ENCODE results near the gene CD47. TPM values are rescaled to one million over a fixed set of nuclear protein-coding genes. Genes with fewer than 3 reads are reported as not detected.

CD47 gene
- 100 to 1,000 TPM in 1 of 2 donors, 10 to 100 TPM in 1; 83.0 to 158 TPM for total RNA-seq

DNA sequence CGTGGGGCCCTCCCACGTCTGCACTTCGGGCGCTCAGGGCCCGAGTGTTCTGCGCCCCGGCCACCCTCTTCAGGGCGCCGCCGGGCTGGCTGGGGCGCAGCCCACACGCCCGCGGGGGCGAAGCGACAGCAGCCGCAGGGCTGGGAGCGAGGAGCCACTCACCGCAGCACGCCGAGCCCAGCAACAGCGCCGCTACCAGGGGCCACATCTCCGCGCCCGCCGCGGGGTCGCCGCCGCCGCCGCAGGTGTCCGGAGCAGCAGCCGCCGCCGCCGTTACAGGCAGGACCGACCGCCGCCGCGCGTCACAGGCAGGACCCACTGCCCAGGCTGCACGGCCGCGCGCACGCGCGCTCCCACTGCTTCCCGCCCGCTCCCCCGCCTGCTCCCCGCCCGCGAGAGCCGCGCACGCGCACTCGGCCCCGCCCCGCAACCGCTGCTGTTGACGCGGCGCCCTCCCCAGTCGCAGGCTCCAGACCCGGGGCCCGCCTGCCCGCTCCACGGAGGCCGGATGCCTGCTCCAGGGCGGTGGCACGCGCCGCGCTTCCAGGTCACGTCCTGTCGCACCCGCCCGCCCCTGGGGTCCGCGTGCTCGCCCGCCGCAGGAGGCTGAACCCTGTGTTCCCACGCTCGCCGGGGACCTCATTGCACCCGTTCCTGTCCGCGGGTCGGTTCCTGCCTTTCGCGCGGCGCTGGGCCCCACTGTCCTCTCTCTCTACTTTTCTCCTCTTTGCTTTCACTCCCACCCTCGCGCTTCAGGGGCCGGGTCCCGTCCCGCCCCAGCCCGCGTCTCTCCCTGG lies at the start of gene CD47:
CD47 (minus strand) TSS at position 331 of the 797 bp plus-strand sequence; CDS start at position 208, 123 bp downstream.
- H3K27ac Mint-ChIP-seq = peak within 1 kb of the TSS; percentile 95 to 99
- DNase-seq (ENCODE audit: low spot score in 2 of 2) (peak; percentile 94 to 96), ATAC-seq (peak; percentile 71 to 78)
- peaks cover 0 to 9% of the 10 kb centered on the region in 2 donors for H3K9me3 Mint-ChIP-seq
- peaks cover 13% of the 10 kb centered on the region in 2 donors for H3K36me3 Mint-ChIP-seq

DNA sequence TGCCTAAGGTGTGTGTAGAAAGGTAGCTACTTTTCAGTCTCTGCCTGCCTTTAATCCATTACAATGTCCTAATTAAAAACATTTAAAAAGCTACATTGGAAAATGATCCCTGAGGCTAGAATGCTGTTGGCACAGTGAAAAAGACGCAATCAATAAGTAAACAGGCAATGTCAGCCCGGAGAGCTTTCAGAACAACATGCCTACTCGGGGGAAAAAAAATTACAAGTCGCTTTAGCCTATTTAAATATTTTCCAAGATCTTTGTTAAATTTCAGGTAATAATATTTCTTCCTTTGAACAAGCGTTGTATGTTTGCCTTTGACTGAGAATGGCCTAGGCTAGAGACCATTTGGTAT lies 46.6 kb upstream of the CD47 start:
- no peak for ATAC-seq
- H3K27ac Mint-ChIP-seq = peak overlapping the region in 1 of 2 donors; percentile 68

DNA sequence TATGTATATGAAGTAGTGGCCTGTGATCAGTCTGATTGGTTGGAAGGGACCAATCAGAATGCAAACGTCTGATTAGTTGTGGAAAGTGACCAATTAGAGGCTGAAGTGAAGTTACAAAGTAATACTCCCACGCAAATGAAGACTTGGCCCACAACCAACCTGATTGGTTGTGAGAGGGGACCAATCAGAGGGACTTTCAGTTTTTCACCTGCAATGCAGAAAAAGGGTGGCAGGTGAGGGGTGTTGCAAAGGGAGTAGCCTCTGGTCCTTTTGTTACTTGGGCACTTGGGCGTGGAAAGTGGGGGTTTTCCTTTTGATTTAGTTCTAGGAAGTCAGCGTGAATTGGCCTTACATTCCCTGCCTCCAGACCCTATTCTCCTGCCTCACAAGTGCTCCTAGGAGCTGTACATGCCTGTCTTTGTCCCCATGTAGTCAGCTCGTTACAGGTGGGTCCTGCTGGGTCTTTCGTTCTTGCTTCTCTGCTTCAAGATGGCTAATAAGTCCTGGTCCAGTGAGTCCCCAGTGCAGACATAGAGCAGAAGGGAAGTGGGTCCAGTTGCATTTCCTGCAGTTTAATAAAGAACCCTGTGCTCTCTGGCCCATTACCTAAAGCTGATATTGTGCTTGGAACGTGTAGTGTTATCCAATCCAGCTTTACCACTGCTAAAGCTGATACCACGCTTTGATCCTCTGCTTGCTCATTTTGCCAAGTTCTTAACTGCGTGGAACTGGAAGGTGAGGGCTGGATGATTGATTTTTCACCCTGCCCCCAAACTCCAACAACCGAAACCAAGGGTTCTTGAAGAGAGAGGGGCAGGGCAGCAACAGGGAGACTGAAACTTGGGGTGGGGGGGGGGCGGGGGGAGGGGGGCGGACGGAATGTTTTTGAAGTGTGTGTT lies 46.0 kb upstream of the CD47 start:
- peaks cover 54 to 86% of the 10 kb centered on the region in 2 donors for H3K36me3 Mint-ChIP-seq
- DNase-seq (ENCODE audit: low spot score in 2 of 2) (no peak), ATAC-seq (no peak)
- H3K9me3 Mint-ChIP-seq = peaks cover 0 to 4% of the 10 kb centered on the region in 2 donors
- H3K27ac Mint-ChIP-seq = peak overlapping the region in 1 of 2 donors; percentile 88

More for the DNA sequence above, 46.6 kb upstream of the CD47 start:
- Mint-ChIP-seq H3K36me3 (peaks cover 48 to 79% of the 10 kb centered on the region in 2 donors), H3K9me3 (peaks cover 0 to 4% of the 10 kb centered on the region in 2 donors)
- DNase-seq (ENCODE audit: low spot score in 2 of 2) = no peak

DNA sequence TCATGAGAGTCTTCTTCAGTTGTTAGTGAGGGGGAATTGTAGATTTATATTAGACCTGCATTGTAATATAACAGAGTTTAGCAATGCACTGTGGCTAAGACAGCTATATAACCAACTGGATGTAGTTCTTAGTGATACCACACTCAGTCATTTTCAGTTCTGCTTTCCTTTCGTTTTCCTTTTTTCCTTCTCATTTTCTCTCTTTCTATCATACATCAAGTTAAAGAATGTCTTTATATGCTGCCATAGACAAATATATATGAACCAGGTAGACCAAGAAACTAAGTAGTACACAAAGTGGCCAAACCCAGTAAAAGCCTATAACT lies 43.7 kb upstream of the CD47 start:
- no peak for DNase-seq (ENCODE audit: low spot score in 2 of 2)
- ATAC-seq = peak; percentile 48 to 51
- Mint-ChIP-seq H3K27ac (peak overlapping the region; percentile 88 to 89), H3K9me3 (no peaks in the 10 kb centered on the region), H3K36me3 (peaks cover 53 to 76% of the 10 kb centered on the region in 2 donors)

DNA sequence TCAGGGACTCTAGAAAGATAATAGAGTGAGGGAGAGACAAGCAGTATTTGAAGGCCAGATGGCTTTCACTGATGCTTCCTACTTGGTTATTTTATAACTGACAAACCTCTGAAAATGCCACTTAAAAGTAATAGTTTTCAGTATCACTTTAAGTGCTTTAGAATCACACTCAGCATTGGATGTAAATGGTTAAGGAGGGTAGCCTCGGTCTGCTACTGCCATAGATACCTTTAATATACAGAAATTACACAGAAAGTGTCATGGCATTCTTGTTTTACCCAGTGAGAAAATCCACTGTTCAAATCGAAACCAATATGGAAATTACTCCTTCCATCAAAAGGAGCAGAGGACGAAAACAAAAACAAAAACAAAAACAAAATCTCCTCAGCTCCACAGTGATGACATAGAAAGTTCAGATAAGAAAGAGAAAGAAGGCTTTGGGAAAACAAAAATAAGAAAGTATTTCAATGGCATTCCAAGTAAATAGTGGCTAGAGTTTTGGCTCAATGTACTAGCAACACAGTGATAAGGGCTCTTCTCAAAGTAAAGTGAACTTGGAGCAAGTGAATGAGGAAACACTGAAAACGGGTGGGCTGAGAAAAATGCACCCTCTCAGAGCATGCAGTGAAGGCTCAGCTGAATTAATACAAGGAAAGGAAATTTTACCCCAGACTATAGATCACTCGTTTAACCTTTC lies 43.2 kb upstream of the CD47 start:
- Mint-ChIP-seq H3K27ac (peak overlapping the region; percentile 0 to 88), H3K9me3 (no peaks in the 10 kb centered on the region), H3K36me3 (peaks cover 50 to 76% of the 10 kb centered on the region in 2 donors)
- DNase-seq (ENCODE audit: low spot score in 2 of 2) = no peak
- peak; percentile 34 to 53 for ATAC-seq

DNA sequence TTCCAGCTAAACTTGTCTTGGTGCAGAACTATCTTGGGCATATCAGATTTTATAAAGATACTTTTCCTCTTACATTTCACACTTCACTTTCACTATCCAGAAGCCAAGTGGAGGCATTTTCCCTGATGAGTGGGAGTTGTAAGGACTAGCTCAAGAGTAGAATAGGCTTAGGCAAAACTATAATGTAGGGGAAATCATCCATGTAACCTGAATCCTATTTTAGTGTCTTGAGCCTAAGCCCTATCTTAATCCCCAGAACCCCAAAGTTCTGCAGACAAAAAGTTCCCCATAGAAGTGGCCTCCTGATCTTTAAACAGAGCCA lies 42.2 kb upstream of the CD47 start:
- Mint-ChIP-seq H3K27ac (peak overlapping the region in 1 of 2 donors; percentile 88), H3K36me3 (peaks cover 55 to 80% of the 10 kb centered on the region in 2 donors), H3K9me3 (peaks cover 0 to 7% of the 10 kb centered on the region in 2 donors)
- DNase-seq (ENCODE audit: low spot score in 2 of 2) = no peak
- no peak for ATAC-seq

DNA sequence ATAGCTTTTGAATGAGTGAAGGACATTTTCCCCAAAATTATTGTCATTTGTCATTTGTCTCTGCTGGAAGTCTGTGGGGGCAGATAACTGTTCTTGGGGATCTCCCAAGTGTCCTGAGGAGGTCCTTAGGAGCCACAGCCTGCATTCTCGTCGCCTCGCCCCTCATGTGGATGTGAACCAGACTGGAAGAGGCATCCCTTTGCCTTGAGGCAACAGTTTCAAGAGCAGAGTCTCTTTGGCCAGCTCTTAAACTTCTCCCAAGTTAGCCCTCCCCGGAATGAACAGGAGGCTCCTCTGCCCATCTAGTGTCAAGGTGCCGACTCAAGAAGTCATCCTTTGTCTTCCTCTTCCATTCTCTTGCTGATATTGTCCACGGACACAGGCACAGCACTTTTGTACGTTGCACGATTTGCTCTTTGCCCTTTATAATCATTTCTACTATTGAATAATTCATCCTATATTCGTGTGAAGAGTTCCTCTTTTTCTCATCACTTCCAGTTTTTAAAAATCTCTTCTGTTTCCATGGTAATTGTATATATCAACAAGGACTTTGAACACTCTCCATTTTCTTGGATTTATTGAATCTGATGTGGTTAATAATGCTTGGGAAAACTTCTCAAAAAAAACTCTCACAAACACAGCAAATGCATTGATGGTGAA lies 40.8 kb upstream of the CD47 start:
- ATAC-seq = no peak
- Mint-ChIP-seq H3K9me3 (peaks cover 0 to 12% of the 10 kb centered on the region in 2 donors), H3K27ac (peak overlapping the region; percentile 88 to 92), H3K36me3 (peaks cover 49 to 74% of the 10 kb centered on the region in 2 donors)
- DNase-seq (ENCODE audit: low spot score in 2 of 2) = no peak

DNA sequence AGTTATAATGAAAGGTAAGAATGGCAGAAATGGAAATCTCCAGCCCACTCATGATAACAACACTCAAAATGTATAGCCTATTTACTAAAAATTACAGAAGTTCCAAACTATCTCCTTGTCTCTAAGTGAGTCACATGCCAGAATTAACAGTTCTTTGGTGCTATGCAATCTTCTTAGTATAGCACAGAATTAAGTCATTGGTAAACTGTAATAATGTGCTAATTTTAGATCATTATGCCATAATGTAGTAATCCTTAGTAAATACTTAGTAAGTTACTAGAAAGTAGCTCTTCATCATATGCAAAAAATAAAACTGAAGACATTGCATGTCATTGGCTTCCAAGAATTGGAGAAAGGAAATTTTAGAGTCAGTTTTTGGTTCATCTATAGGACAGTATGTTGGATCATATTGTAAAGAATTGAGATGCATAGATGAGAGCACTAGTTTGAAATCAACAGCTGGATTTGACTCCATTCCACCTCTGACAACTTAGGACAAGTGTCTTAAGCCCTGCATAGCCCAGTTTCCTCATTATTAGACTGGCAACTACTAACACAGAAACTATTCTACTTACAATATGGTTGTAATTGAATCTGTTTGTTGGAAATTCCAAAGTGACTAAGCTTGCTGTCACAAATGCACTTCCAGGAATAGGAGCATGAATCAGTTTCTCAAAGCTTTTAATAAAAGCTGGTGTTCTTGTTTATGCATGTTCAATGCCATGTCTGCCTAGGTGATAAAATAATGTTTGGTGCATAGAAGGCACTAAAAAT lies 40.1 kb upstream of the CD47 start:
- peak; percentile 21 to 57 for ATAC-seq
- H3K9me3 Mint-ChIP-seq = peaks cover 0 to 12% of the 10 kb centered on the region in 2 donors
- H3K27ac Mint-ChIP-seq = peak overlapping the region; percentile 88 to 92
- DNase-seq (ENCODE audit: low spot score in 2 of 2) = no peak
- H3K36me3 Mint-ChIP-seq = peaks cover 47 to 71% of the 10 kb centered on the region in 2 donors

DNA sequence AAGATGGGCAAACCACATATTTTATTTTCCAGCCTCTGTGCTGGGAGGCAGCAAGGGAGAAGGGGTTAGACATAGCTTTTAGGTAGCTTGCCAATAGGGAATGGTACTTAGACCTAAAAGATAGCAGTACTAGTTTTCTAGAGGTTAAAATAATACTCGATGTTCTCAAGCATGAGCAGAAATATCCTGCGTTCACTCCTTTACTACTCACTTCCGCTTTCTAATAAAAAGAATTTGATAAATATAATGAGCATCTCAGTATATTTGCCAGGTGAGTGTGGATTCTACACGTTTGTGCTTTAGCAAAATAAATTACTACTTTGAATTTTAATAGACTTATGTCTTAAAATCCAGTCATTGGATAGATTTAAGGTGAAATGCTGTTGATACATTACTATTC lies 39.4 kb upstream of the CD47 start:
- peaks cover 0 to 12% of the 10 kb centered on the region in 2 donors for H3K9me3 Mint-ChIP-seq
- ATAC-seq (no peak), DNase-seq (ENCODE audit: low spot score in 2 of 2) (no peak)
- peaks cover 47 to 70% of the 10 kb centered on the region in 2 donors for H3K36me3 Mint-ChIP-seq
- peak overlapping the region; percentile 88 to 91 for H3K27ac Mint-ChIP-seq

DNA sequence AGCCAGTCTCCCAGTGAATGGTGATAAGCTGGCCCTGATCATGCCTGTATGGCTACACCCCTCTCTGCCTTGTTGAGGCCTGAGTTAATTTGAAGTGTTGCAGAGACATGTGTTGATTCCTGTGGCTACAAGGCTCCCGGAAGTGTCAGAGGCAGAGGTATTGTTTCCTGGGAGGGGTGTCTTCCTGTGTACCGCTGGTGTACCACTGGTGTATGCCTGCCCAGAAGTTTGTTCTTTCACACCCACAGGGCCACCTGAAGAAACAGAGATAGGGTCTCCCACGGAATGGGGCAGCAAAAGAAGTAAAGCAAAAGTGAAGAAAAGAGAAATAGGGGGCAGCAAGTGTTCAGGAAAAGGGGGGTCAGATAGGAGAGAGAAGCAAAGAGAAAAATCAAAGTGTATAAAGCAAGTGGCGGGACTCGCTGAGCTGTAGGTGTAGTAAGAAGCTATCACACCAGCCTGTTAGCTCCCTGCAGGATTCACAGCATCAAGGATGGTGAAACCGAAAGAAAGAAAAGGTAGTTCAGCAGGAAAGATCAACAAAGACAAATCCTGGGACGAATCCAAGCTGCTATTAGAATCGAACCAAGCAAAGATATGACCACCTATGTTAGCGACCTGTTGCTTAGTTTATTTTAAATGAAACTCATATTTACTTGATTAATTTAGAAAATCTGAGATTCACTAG lies 36.6 kb upstream of the CD47 start:
- peak; percentile 41 to 61 for DNase-seq (ENCODE audit: low spot score in 2 of 2)
- peak in 1 of 2 donors; percentile 14 for ATAC-seq
- H3K27ac Mint-ChIP-seq = peak overlapping the region; percentile 84 to 91
- H3K36me3 Mint-ChIP-seq = peaks cover 43 to 48% of the 10 kb centered on the region in 2 donors
- H3K9me3 Mint-ChIP-seq = peaks cover 0 to 12% of the 10 kb centered on the region in 2 donors

DNA sequence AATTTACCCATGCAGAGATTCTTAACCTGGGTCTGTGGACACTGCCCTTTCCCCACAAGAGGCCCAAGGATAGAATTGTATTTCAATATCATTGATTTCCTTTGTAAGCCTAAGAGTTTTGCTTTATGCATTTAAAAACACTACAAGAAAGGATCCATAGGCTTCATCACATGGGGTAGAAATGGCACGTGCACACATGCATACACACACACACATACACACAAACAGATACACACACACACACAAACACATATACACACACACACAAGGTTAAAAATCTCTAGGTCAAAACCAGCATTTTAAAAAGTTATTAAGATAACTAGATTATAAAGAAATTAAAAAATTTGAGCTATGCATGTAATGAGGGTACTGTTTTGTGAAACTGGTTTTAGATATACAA lies 35.5 kb upstream of the CD47 start:
- H3K9me3 Mint-ChIP-seq = peaks cover 0 to 12% of the 10 kb centered on the region in 2 donors
- peaks cover 32 to 37% of the 10 kb centered on the region in 2 donors for H3K36me3 Mint-ChIP-seq
- peak overlapping the region; percentile 76 to 100 for H3K27ac Mint-ChIP-seq
- ATAC-seq = no peak
- DNase-seq (ENCODE audit: low spot score in 2 of 2) = no peak

DNA sequence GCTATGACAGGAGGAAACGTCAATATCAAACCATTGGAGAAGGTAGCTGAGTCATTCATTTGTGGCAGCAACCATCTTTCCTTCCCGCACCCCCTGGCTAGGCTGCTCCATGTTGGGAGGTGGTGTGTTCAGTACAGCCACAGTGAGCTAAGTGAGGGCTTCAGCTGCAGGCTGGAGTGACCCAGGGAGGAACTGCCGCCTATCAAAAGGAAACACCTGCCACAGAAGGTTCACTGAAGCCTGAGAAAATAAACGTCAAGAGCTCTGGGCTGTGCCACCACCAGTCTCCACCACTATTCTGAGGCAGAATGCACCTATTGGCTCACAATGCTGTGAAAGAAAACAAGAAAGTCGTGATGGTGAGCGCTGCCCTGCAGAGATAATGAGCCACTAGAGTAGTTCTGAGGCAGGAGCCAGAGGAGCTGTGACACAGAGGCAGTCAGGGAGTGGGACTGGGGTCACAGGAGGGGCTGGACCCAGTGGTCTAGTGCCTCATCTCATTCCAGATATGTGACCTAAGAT lies 34.8 kb upstream of the CD47 start:
- peak; percentile 50 to 53 for ATAC-seq
- peaks cover 0 to 12% of the 10 kb centered on the region in 2 donors for H3K9me3 Mint-ChIP-seq
- peak; percentile 48 to 71 for DNase-seq (ENCODE audit: low spot score in 2 of 2)
- peaks cover 31 to 36% of the 10 kb centered on the region in 2 donors for H3K36me3 Mint-ChIP-seq
- H3K27ac Mint-ChIP-seq = peak overlapping the region; percentile 76 to 100

DNA sequence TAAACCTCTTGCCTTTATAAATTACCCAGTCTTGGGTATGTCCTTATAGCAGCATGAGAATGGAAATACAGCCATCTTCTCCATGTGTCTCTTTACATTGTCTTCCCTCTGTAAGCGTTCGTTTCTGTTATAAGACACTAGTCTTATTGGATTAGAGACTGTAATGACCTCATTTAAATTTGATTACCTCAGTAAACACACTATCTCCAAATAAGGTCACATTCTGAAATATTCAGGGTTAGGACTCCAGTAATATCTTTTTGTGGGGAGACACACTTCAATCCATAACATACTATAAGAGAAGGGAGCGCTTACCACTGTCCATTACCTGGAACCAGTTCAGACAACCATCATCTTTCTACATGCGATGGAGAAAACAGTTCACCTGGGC lies 34.3 kb upstream of the CD47 start:
- ATAC-seq (peak in 1 of 2 donors; percentile 30), DNase-seq (ENCODE audit: low spot score in 2 of 2) (no peak)
- Mint-ChIP-seq H3K27ac (peak overlapping the region; percentile 76 to 100), H3K9me3 (peaks cover 0 to 12% of the 10 kb centered on the region in 2 donors), H3K36me3 (peaks cover 31 to 36% of the 10 kb centered on the region in 2 donors)

DNA sequence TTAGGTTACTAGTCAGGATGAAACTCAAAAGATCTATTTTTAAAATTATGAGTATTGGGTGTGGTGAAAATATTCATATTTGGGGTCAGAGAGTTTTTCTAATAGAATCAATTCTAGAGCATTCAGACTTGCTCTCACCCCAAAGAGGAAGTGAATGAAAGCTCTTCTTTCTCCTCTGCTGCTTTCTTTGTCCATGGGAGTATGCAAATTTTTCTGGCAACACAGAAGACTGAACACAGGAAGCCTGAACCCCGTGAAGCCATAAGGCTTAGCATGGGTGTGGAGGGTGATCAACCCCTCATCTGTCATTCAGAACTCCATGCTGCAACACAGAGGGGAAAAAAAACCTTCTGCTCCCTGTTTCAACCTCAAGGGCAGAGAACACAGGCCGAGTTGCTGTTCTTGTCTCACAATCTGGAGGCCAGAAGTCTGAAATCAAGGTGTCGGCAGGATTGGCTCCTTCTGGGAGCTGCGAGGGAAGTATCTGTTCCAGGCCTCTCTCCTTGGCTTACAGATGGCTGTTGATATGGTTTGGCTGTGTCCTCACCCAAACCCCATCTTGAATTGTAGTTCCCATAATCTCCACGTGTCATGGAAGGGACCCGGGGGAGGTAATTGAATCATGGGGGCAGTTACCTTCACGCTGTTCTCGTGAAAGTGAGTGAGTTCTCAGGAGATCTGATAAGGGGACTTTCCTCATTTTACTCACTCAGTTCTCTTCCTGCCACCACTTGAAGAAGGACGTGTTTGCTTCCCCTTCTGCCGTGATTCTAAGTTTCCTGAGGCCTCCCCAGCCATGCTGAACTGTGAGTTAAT lies 33.7 kb upstream of the CD47 start:
- Mint-ChIP-seq H3K36me3 (peaks cover 31 to 36% of the 10 kb centered on the region in 2 donors), H3K27ac (peak overlapping the region; percentile 76 to 100), H3K9me3 (peaks cover 0 to 12% of the 10 kb centered on the region in 2 donors)
- DNase-seq (ENCODE audit: low spot score in 2 of 2) (peak; percentile 60 to 76), ATAC-seq (peak; percentile 71 to 74)
